ENCODE data around the gene RALGAPA2.

DNA sequence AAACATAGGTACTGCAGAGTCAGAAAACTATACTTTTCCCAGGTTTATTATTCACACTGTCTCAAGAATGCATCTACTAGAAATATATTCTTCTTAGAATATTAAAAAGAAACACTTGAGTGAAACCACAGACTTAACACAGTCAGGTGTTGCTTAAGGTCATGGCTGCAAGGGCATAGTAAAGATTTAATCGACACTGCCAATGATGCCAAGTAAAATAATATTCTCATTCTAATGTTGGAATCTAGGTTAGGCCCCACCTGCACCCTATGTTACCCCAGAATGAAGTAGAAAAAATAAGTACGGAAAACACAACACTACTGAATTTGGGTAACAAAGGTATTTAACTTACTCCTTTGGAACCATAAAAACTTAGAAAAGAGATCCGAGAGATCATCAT is 155.0 kb downstream of the RALGAPA2 start:
- TF ChIP-seq POLR2AphosphoS5 (IDR thresholded peaks at IDR 0.05; ENCODE audit: low read depth), result no peak
- TF ChIP-seq EZH2 (IDR thresholded peaks at IDR 0.05; ENCODE audit: low read depth, unreplicated experiment), result no peak
- TF ChIP-seq, protein P1, sequence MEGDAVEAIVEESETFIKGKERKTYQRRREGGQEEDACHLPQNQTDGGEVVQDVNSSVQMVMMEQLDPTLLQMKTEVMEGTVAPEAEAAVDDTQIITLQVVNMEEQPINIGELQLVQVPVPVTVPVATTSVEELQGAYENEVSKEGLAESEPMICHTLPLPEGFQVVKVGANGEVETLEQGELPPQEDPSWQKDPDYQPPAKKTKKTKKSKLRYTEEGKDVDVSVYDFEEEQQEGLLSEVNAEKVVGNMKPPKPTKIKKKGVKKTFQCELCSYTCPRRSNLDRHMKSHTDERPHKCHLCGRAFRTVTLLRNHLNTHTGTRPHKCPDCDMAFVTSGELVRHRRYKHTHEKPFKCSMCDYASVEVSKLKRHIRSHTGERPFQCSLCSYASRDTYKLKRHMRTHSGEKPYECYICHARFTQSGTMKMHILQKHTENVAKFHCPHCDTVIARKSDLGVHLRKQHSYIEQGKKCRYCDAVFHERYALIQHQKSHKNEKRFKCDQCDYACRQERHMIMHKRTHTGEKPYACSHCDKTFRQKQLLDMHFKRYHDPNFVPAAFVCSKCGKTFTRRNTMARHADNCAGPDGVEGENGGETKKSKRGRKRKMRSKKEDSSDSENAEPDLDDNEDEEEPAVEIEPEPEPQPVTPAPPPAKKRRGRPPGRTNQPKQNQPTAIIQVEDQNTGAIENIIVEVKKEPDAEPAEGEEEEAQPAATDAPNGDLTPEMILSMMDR (conservative IDR thresholded peaks at IDR 0.05; ENCODE audit: low read depth in 2 of 2), result no peak
